Measurements from ENCODE around the gene SLC22A3. TPM values are rescaled to one million over a fixed set of nuclear protein-coding genes. Genes with fewer than 3 reads are reported as not detected.

Gene SLC22A3
- 36.0 TPM for total RNA-seq

GRCh38 chr6:160348223-160349019 is at the start of gene SLC22A3:
TSS of gene SLC22A3 (plus strand) at chr6:160348378. CDS start at chr6:160348420, 42 bp downstream.
- DNase-seq (ENCODE audit: low spot score), result no peak

- DNase-seq (ENCODE audit: low spot score), result no peak
These were observed 48.6 kb upstream of the SLC22A3 start for GRCh38 chr6:160299559-160299958.

DNA sequence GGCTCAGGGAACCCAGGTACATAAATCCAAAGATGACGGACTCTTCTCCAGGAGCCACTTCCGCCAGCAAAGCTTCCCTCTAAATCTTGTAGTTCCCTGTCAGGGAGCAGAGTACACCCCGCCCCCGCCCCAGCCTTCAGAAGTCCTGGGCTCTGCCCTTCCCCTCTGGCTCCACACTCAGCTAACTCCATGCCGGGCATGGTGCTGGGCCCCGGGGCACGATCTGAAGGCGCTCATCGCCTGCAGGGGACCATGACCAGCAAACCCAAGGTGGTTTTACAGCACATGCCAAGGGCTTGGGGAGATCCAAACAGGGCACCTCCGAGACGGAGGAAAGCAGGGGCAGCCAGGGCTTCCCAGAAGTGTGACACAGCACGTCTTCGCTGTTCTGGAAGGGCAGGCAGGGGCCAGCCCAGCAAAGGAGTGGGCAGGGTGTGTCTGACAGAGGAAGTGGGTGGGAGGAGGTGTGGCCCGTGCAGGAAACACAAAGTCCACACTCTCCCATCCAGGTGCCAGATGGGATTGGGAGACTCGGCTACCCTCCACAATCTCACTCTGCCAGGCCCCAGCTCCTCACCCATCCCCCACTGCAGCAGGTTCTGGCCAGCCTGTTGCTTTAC is 48.0 kb upstream of the SLC22A3 start:
- peak; percentile 77 for DNase-seq (ENCODE audit: low spot score)

DNA sequence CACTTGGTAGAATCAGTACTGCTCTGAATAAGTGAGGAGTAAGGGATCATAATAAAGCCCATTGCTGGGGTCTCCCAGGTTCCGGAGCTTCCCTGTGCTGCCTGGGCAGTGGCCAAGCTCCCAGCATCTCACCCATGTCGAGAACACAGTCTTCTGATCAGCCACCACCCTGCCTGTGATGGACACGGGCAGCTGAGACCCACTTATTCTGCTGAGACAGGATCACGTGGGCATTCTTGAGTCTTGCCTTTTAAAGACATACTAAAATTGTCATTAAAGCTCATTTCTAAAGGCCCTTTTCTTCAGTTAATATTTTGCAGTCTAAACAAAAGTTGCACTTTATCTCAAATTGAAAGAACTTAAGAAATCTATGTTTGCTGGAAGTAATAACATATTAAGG is 46.8 kb upstream of the SLC22A3 start:
- DNase-seq (ENCODE audit: low spot score), result no peak

DNA sequence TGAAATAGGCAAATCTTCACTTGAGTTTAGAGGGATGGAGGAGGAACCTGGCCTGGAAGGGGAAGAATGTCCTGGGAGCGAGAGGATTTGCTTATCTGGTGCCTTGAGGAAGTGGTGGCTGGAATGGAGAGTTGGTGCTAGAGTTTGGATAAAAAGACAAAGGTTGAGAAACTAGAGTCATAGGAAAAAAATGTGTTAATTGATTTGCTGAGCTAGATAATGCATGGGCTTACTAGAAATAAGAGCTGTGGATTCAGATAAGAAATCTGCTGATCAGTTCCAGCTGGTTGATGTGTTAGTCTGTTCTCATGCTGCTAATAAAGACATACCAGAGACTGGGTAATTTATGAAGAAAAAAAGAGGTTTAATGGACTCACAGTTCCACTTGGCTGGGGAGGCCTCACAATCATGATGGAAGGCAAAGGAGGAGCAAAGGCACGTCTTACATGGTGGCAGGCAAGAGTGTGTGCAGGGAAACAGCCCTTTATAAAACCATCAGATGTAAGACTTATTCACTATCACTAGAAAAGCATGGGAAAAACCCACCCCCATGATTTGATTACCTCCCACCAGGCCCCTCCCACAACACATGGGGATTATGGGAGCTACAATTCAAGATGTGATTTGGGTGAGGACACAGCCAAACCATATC is 45.6 kb upstream of the SLC22A3 start:
- peak; percentile 33 for DNase-seq (ENCODE audit: low spot score)

DNA sequence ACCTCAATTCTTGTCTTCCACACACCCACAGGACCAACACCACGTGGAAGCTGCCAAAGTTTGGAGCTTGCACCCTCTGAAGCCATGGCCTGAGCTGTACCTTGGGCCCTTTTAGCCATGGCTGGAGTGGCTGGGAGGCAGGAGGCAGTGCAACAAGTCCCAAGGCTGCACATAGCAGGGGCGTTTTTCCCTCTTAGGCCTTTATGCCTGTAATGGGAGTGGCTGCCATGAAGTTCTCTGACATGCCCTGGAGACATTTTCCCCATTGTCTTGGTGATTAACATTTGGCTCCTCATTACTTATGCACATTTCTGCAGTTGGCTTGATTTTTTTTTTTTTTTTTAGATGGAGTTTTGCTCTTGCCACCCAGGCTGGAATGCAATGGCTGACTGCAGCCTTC is 44.4 kb upstream of the SLC22A3 start:
- DNase-seq (ENCODE audit: low spot score), result no peak

- no peak for DNase-seq (ENCODE audit: low spot score)
These were observed 42.1 kb upstream of the SLC22A3 start for GRCh38 chr6:160305926-160306713.

- DNase-seq (ENCODE audit: low spot score), result no peak
These were observed 38.5 kb upstream of the SLC22A3 start for GRCh38 chr6:160309718-160310117.

- DNase-seq (ENCODE audit: low spot score), result no peak
These were observed 35.3 kb upstream of the SLC22A3 start for GRCh38 chr6:160312900-160313299.

DNA sequence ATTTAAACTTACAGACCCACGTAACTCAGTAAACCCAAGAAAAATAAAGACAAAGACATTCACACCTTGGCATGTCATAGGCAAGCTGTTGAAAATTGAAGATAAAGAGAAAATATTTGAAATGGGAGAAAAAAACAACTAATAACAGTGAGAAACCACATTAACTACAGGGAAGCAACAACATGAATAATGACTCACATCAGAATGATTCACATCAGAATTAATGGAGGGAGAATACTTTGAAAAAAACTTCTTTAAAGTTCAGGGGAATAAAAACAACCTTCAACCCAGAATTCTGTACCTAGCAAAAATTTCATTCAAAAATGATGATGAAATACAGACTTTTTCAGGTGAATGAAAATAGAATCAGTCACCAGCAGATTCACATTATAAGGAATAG is 32.9 kb upstream of the SLC22A3 start:
- DNase-seq (ENCODE audit: low spot score), result no peak

DNA sequence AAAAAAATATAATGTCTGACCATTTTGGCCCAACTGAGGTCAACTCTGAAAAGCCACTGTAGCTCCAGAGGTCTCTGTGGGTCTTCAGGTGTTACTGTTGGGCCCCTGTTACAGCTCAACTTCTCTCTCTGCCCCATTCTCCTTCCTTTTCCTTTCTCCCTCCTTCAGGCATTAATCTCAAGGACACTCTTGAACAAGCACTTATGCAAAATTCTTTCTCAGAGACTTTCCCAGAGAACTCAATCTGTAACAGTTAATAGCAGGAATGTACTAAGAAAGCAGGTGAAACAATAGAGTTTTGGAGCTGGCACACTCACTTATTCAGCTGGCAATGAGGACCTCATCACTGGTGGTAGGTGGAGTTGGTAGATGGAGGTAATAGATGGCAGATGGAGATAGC is 31.9 kb upstream of the SLC22A3 start:
- DNase-seq (ENCODE audit: low spot score), result no peak

GRCh38 chr6:160319246-160319645 is 28.9 kb upstream of the SLC22A3 start:
- DNase-seq (ENCODE audit: low spot score), result no peak

- DNase-seq (ENCODE audit: low spot score), result no peak
These were observed 26.3 kb upstream of the SLC22A3 start for GRCh38 chr6:160321729-160322505.

DNA sequence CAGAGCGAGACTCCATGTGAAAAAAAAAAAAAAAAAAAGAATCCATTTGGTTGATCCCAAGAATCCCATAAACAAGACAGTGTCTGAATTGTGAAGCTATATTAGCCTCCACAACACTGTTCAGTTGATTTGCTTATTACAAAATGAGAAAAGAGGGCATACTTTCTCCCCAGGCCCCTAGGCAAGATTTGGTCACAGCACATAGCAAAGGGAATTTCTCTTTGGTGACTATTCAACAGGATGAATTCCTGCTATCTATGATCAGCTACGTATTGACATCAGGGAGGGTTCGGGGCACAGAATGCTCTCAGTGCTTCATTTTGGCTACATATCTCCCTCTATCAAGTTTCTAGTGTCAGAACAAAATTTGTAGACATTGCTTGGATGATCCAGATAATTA is 20.2 kb upstream of the SLC22A3 start:
- no peak for DNase-seq (ENCODE audit: low spot score)

- no peak for DNase-seq (ENCODE audit: low spot score)
These were observed 19.7 kb upstream of the SLC22A3 start for GRCh38 chr6:160328447-160328846.

DNA sequence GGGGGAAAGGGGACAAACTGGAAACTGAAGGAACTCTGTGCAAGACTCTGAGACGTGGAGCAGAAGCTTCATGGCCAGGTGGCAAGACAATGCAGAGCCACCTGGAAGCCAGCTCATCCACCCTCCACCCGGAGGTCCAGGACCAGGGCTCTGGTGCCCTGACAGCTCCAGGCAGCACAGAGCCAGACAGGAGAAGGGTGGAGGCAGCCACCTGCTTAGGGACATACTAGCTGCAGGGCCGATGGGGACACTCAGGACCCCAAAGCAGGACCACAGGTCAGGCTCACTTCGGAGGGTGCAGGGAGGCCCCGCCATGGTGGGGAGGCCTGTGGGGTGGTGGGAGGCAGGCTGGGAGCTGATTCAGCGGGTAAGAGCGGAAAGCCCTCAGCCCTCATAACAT is 19.0 kb upstream of the SLC22A3 start:
- no peak for DNase-seq (ENCODE audit: low spot score)

- no peak for DNase-seq (ENCODE audit: low spot score)
These were observed 17.6 kb upstream of the SLC22A3 start for GRCh38 chr6:160330619-160331018.

DNA sequence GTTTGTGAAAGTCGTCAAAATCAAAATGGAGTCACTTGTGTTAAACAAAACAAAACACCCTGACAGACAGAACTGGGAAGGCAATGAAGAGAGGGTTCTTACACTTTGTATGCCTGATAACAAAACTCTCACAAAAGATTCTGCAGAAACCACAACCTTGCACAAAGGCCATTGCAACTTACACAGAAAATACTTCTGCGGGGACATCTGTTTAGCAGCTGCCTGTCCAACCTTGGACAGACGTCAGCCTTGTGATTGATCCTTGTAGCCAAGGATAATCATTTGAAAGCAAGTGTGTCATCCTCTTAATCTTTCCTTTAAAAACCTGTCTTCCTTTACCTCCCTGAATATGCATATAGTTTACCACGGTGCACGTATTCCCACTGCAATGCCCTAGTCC is 17.0 kb upstream of the SLC22A3 start:
- DNase-seq (ENCODE audit: low spot score), result no peak

DNA sequence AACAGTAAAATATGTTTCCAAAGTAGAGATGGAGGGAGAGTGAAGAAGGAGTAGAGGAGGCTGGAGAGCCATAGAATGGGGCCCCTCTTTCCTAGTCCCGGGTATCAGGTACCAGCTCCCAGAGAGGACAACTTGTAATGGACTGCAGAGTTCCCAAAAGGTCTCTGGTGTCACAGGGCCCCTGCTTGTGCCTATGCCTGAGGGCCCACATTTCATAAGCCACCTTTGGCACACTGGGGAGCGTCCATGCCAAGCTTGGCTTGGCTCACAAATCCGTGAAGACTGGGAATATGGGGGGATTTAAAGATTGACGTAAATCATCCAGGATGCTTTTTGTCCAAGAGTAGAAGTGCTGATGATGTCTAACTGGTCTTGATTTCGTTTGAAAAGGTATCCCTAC is 16.4 kb upstream of the SLC22A3 start:
- DNase-seq (ENCODE audit: low spot score), result no peak

DNA sequence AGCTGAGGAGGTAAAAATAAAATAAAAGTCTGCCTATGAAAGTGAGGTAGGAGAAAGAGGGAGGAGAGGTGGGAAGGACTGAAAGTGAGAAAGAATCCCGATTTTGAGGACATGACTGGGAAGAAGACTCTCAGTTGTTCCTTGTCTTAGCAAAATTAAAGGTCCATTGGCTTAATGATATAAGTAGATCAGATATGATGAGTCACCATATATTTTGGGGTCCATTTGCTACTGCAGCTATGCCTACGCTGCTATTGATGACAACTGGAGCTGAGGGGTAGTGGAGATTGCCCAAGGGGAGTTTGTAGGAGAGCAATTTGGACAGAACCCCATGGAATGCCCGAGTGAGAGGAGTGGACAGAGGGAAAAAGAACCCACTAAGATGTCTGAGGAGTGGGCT is 15.1 kb upstream of the SLC22A3 start:
- no peak for DNase-seq (ENCODE audit: low spot score)

- DNase-seq (ENCODE audit: low spot score), result no peak
These were observed 14.3 kb upstream of the SLC22A3 start for GRCh38 chr6:160333841-160334240.
